NCI-H2227 (cell line): ENCODE results near the gene AP4M1.

Experiments
- DNase-seq: peaks from one replicate; lab custom pipeline; 2025; ENCODE audit not compliant: unreplicated experiment; lab: John Stamatoyannopoulos, UW

Gene AP4M1

GRCh38 chr7:100085515-100085914, 15.9 kb upstream of the AP4M1 start:
- no peak for DNase-seq

GRCh38 chr7:100087055-100087750, 14.2 kb upstream of the AP4M1 start:
- no peak for DNase-seq

- no peak for DNase-seq
Measured at GRCh38 chr7:100088095-100088620, 13.3 kb upstream of the AP4M1 start.

- DNase-seq: peak; percentile 90
Measured at GRCh38 chr7:100088621-100089457, 12.6 kb upstream of the AP4M1 start, which contains the start of gene COPS6. Gene COPS6 (plus strand): TSS chr7:100088969. CDS start chr7:100088991, 22 bp downstream.

- no peak for DNase-seq
Measured at GRCh38 chr7:100089458-100090196, 11.8 kb upstream of the AP4M1 start.

GRCh38 chr7:100090527-100091410, 10.7 kb upstream of the AP4M1 start:
- DNase-seq: no peak

- no peak for DNase-seq
Measured at GRCh38 chr7:100091411-100092181, 9.8 kb upstream of the AP4M1 start.

- no peak for DNase-seq
Measured at GRCh38 chr7:100093054-100093453, 8.4 kb upstream of the AP4M1 start.

- no peak for DNase-seq
Measured at GRCh38 chr7:100093498-100093897, 7.9 kb upstream of the AP4M1 start.

- DNase-seq: no peak
Measured at GRCh38 chr7:100093925-100094486, 7.4 kb upstream of the AP4M1 start.

- no peak for DNase-seq
Measured at GRCh38 chr7:100095289-100095688, 6.2 kb upstream of the AP4M1 start.

- no peak for DNase-seq
Measured at GRCh38 chr7:100095704-100096103, 5.7 kb upstream of the AP4M1 start.

GRCh38 chr7:100098913-100099312, 2.5 kb upstream of the AP4M1 start:
- DNase-seq: no peak

- DNase-seq: no peak
Measured at GRCh38 chr7:100099452-100099851, 2.0 kb upstream of the AP4M1 start.

GRCh38 chr7:100100420-100101015, 925 bp upstream of the AP4M1 start:
- peak; percentile 99 for DNase-seq

GRCh38 chr7:100102950-100103840, 1.8 kb downstream of the AP4M1 start:
- no peak for DNase-seq

GRCh38 chr7:100105534-100105933, 4.1 kb downstream of the AP4M1 start:
- no peak for DNase-seq

GRCh38 chr7:100106633-100107032, 5.2 kb downstream of the AP4M1 start:
- DNase-seq: no peak
